Dendritic cell treated with granulocyte-macrophage colony-stimulating factor and Interleukin-4, amounts not matched to agents 40 ng/mL and 50 ng/mL, for 4 days (primary cell): ENCODE data around the gene CALML3.

Experiments used
- H3K27ac Mint-ChIP-seq: one replicate; pipeline ENCODE4 v1.8.0; 2022; ENCODE audit warnings: mild to moderate bottlenecking, mixed read lengths
- H3K27me3 Mint-ChIP-seq: one replicate; pipeline ENCODE4 v1.8.0; 2022; ENCODE audit warnings: mild to moderate bottlenecking, mixed read lengths
- H3K36me3 Mint-ChIP-seq: one replicate; pipeline ENCODE4 v1.8.0; 2022; ENCODE audit warnings: low read depth, mixed read lengths
- H3K4me1 Mint-ChIP-seq: one replicate; pipeline ENCODE4 v1.8.0; 2022; ENCODE audit warnings: low read depth, mixed read lengths
- H3K4me3 Mint-ChIP-seq: one replicate; pipeline ENCODE4 v1.8.0; 2022; ENCODE audit warnings: mild to moderate bottlenecking, moderate library complexity, mixed read lengths
- H3K9me3 Mint-ChIP-seq: one replicate; pipeline ENCODE4 v1.8.0; 2022; ENCODE audit warnings: mixed read lengths
- intact Hi-C: fragments of 100-400 bp; cut with micrococcal nuclease; formaldehyde crosslinking; loops from one replicate; pipeline ENCODE4 v1.15.0; 2022

CALML3 gene

GRCh38 chr10:5561704-5562645 lies 37.2 kb downstream of the CALML3 start:
- Mint-ChIP-seq H3K9me3 (no peaks in the 10 kb centered on the region), H3K4me1 (peaks cover 42% of the 10 kb centered on the region), H3K36me3 (no peaks in the 10 kb centered on the region), H3K4me3 (no peak overlapping the region), H3K27me3 (peaks cover 32% of the 10 kb centered on the region), H3K27ac (no peak overlapping the region)
- intact Hi-C loops, result no loop called here

- Mint-ChIP-seq H3K27ac (peak overlapping the region; percentile 30), H3K4me1 (peaks cover 42% of the 10 kb centered on the region), H3K9me3 (no peaks in the 10 kb centered on the region), H3K36me3 (no peaks in the 10 kb centered on the region), H3K4me3 (no peak overlapping the region), H3K27me3 (peaks cover 24% of the 10 kb centered on the region)
- intact Hi-C loops, result no loop called here
Observed at GRCh38 chr10:5563321-5563961, 38.7 kb downstream of the CALML3 start.

GRCh38 chr10:5563991-5564536 lies 39.3 kb downstream of the CALML3 start:
- Mint-ChIP-seq H3K36me3 (no peaks in the 10 kb centered on the region), H3K4me3 (no peak overlapping the region), H3K4me1 (peaks cover 42% of the 10 kb centered on the region), H3K27ac (peak overlapping the region; percentile 30), H3K27me3 (peaks cover 24% of the 10 kb centered on the region), H3K9me3 (no peaks in the 10 kb centered on the region)
- intact Hi-C loops, result no loop called here

GRCh38 chr10:5564537-5565204 lies 39.9 kb downstream of the CALML3 start:
- Mint-ChIP-seq H3K27me3 (peaks cover 24% of the 10 kb centered on the region), H3K36me3 (no peaks in the 10 kb centered on the region), H3K4me1 (peaks cover 42% of the 10 kb centered on the region), H3K4me3 (no peak overlapping the region), H3K27ac (peak overlapping the region; percentile 30), H3K9me3 (no peaks in the 10 kb centered on the region)
- intact Hi-C loops, result no loop called here

- Mint-ChIP-seq H3K9me3 (no peaks in the 10 kb centered on the region), H3K4me1 (peaks cover 39% of the 10 kb centered on the region), H3K36me3 (no peaks in the 10 kb centered on the region), H3K27ac (peak overlapping the region; percentile 30), H3K27me3 (peaks cover 22% of the 10 kb centered on the region), H3K4me3 (no peak overlapping the region)
- intact Hi-C loops, result no loop called here
Observed at GRCh38 chr10:5565205-5565545, 40.4 kb downstream of the CALML3 start.

- H3K27ac Mint-ChIP-seq, result peak overlapping the region; percentile 30
- H3K27me3 Mint-ChIP-seq, result peaks cover 20% of the 10 kb centered on the region
- no peaks in the 10 kb centered on the region for H3K9me3 Mint-ChIP-seq
- H3K4me1 Mint-ChIP-seq, result peaks cover 37% of the 10 kb centered on the region
- no peaks in the 10 kb centered on the region for H3K36me3 Mint-ChIP-seq
- H3K4me3 Mint-ChIP-seq, result no peak overlapping the region
- intact Hi-C loops, result no loop called here
Observed at GRCh38 chr10:5565671-5566581, 41.2 kb downstream of the CALML3 start.

GRCh38 chr10:5566614-5567013 lies 41.9 kb downstream of the CALML3 start:
- Mint-ChIP-seq H3K27ac (peak overlapping the region; percentile 30), H3K9me3 (no peaks in the 10 kb centered on the region), H3K27me3 (peaks cover 16% of the 10 kb centered on the region), H3K4me1 (peaks cover 37% of the 10 kb centered on the region), H3K36me3 (no peaks in the 10 kb centered on the region), H3K4me3 (no peak overlapping the region)
- intact Hi-C loops, result no loop called here

- H3K4me3 Mint-ChIP-seq, result no peak overlapping the region
- H3K9me3 Mint-ChIP-seq, result no peaks in the 10 kb centered on the region
- H3K27me3 Mint-ChIP-seq, result peaks cover 11% of the 10 kb centered on the region
- intact Hi-C loops, result no loop called here
- H3K36me3 Mint-ChIP-seq, result no peaks in the 10 kb centered on the region
- no peak overlapping the region for H3K27ac Mint-ChIP-seq
- peaks cover 37% of the 10 kb centered on the region for H3K4me1 Mint-ChIP-seq
Observed at GRCh38 chr10:5567477-5567876, 42.7 kb downstream of the CALML3 start.

GRCh38 chr10:5568984-5569383 lies 44.2 kb downstream of the CALML3 start:
- no peak overlapping the region for H3K4me3 Mint-ChIP-seq
- H3K27me3 Mint-ChIP-seq, result peaks cover 9% of the 10 kb centered on the region
- intact Hi-C loops, result no loop called here
- H3K4me1 Mint-ChIP-seq, result peaks cover 34% of the 10 kb centered on the region
- no peaks in the 10 kb centered on the region for H3K36me3 Mint-ChIP-seq
- H3K27ac Mint-ChIP-seq, result peak overlapping the region; percentile 10
- no peaks in the 10 kb centered on the region for H3K9me3 Mint-ChIP-seq

- Mint-ChIP-seq H3K4me1 (peaks cover 33% of the 10 kb centered on the region), H3K4me3 (no peak overlapping the region), H3K27ac (peak overlapping the region; percentile 10), H3K27me3 (peaks cover 4% of the 10 kb centered on the region), H3K36me3 (no peaks in the 10 kb centered on the region), H3K9me3 (no peaks in the 10 kb centered on the region)
- intact Hi-C loops, result no loop called here
Observed at GRCh38 chr10:5569568-5569967, 44.8 kb downstream of the CALML3 start.

GRCh38 chr10:5570007-5570655 lies 45.4 kb downstream of the CALML3 start:
- H3K9me3 Mint-ChIP-seq, result no peaks in the 10 kb centered on the region
- H3K36me3 Mint-ChIP-seq, result no peaks in the 10 kb centered on the region
- intact Hi-C loops, result no loop called here
- H3K4me1 Mint-ChIP-seq, result peaks cover 32% of the 10 kb centered on the region
- H3K27ac Mint-ChIP-seq, result no peak overlapping the region
- H3K4me3 Mint-ChIP-seq, result no peak overlapping the region
- peaks cover 4% of the 10 kb centered on the region for H3K27me3 Mint-ChIP-seq

GRCh38 chr10:5570979-5571810 lies 46.4 kb downstream of the CALML3 start:
- intact Hi-C loops, result no loop called here
- H3K9me3 Mint-ChIP-seq, result no peaks in the 10 kb centered on the region
- no peak overlapping the region for H3K27ac Mint-ChIP-seq
- peaks cover 31% of the 10 kb centered on the region for H3K4me1 Mint-ChIP-seq
- H3K27me3 Mint-ChIP-seq, result peaks cover 5% of the 10 kb centered on the region
- H3K4me3 Mint-ChIP-seq, result no peak overlapping the region
- H3K36me3 Mint-ChIP-seq, result no peaks in the 10 kb centered on the region
